ENCODE data around the gene VPS37C.

Gene VPS37C

GRCh38 chr11:61091373-61092279 is 69.6 kb downstream of the VPS37C start:
- no peak for DNase-seq

- DNase-seq, result no peak
Measured at GRCh38 chr11:61090982-61091372, 70.2 kb downstream of the VPS37C start.

GRCh38 chr11:61090521-61090920 is 70.7 kb downstream of the VPS37C start:
- no peak for DNase-seq

GRCh38 chr11:61089806-61090491 is 71.3 kb downstream of the VPS37C start:
- no peak for DNase-seq

GRCh38 chr11:61087426-61088119 is 73.7 kb downstream of the VPS37C start:
- no peak for DNase-seq

- DNase-seq, result no peak
Measured at GRCh38 chr11:61083601-61084147, 77.6 kb downstream of the VPS37C start.

- DNase-seq, result no peak
Measured at GRCh38 chr11:61082931-61083531, 78.2 kb downstream of the VPS37C start.

GRCh38 chr11:61082062-61082870 is 79.0 kb downstream of the VPS37C start:
- no peak for DNase-seq

GRCh38 chr11:61080986-61081590 is 80.1 kb downstream of the VPS37C start:
- DNase-seq, result no peak

- no peak for DNase-seq
Measured at GRCh38 chr11:61080526-61080925, 80.7 kb downstream of the VPS37C start.

Measured in NCI-H1092 treated with DMSO at 0.1 percent for 48 hours (cell line).